ENCODE results near the gene C1orf226. TPM values are rescaled to one million over a fixed set of nuclear protein-coding genes. Genes with fewer than 3 reads are reported as not detected.

The C1orf226 gene
- total RNA-seq = 0.59 and 0.83 TPM in 2 replicates

GRCh38 chr1:162381383-162381782 lies at the start of gene C1orf226:
Gene C1orf226 (plus strand): TSS chr1:162381728. CDS start chr1:162381902, 174 bp downstream.

GRCh38 chr1:162376691-162377090 lies 4.8 kb upstream of the C1orf226 start, which contains the start of gene SPATA46:
Gene SPATA46 (minus strand): TSS chr1:162376854. CDS start chr1:162376790, 64 bp downstream.

GRCh38 chr1:162412002-162412401 lies 30.5 kb downstream of the C1orf226 start, which contains the start of gene SH2D1B:
Gene SH2D1B (minus strand): TSS chr1:162412136. CDS start chr1:162412016, 120 bp downstream.

Other genes with a start within 250 kb of the C1orf226 start
- not detected in 2 replicates for gene SPATA46, start 4.9 kb upstream of the C1orf226 start, total RNA-seq
- gene SH2D1B, start 30.4 kb downstream of the C1orf226 start, total RNA-seq = not detected in 2 replicates
- 77.8 and 105 TPM in 2 replicates for gene UHMK1, start 116.1 kb downstream of the C1orf226 start, total RNA-seq
- 124 and 232 TPM in 2 replicates for gene UAP1, start 180.0 kb downstream of the C1orf226 start, total RNA-seq

Data from smooth muscle cell of the umbilical artery (primary cell).